ENCODE data around the gene PSKH1.

PSKH1 gene

DNA sequence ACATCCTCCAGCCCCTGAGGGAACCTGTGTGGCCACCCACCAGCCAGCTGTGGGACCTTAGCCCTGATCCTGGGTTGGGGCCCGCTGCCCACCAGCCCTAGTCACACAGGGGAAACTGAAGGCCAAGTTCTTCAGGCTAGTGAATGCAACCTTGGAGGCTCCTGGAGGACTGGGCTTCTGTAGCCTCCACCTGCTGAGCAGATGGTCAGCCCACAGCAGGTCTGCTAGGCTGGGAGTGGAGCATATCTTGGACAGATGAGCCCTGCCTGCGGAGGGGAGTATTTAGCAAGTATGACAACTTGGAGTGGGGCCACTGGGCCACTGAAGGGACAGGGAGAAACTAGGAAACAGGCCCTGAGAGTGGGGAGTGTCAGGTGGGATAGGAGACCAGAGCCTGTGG is 83.2 kb downstream of the PSKH1 start:
- no peak for TF ChIP-seq CTCF (IDR thresholded peaks at IDR 0.05; ENCODE audit: low read depth, low read length, missing control alignments)
- no peak for DNase-seq (ENCODE audit: low read depth)
- in situ Hi-C loops (cut with HindIII; ENCODE audit: low sequenced_read_pairs): no loop called here
- no peak overlapping the region for H3K4me3 ChIP-seq (ENCODE audit: low read depth, low read length)

DNA sequence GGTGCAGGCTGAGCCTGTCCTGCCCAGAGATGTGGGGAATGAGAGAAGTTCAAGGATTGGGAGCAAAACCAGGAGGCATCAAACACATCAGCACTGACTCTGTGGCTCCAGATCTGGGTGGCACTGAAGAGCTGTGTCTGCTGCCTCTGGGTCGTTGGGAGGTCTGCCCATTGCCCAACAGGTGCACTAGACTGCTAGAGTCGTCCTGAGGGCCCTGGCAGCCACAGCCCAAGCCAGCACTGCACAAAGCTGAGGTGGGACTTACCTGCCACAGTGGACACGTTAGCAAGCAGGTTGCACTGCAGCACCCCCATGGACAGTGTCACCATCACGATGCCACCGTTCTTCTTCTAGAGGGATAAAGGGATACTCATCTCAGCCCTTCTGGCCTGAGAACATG is 84.0 kb downstream of the PSKH1 start:
- DNase-seq (ENCODE audit: low read depth): no peak
- TF ChIP-seq CTCF (IDR thresholded peaks at IDR 0.05; ENCODE audit: low read depth, low read length, missing control alignments): no peak
- no peak overlapping the region for H3K4me3 ChIP-seq (ENCODE audit: low read depth, low read length)
- in situ Hi-C loops (cut with HindIII; ENCODE audit: low sequenced_read_pairs): no loop called here

GRCh38 chr16:67977469-67978227 is 84.6 kb downstream of the PSKH1 start:
- TF ChIP-seq CTCF (IDR thresholded peaks at IDR 0.05; ENCODE audit: low read depth, low read length, missing control alignments): no peak
- DNase-seq (ENCODE audit: low read depth): no peak
- H3K4me3 ChIP-seq (ENCODE audit: low read depth, low read length): no peak overlapping the region
- in situ Hi-C loops (cut with HindIII; ENCODE audit: low sequenced_read_pairs): no loop called here

Data from astrocyte of the cerebellum (primary cell).